ENCODE measurements around the gene PHLDA2.

- TF ChIP-seq SCRT2 (tag by site-specific recombination; IDR thresholded peaks at IDR 0.05) (no peak), REST (tag by site-specific recombination; IDR thresholded peaks at IDR 0.05) (no peak), EGR2 (tag by site-specific recombination; IDR thresholded peaks at IDR 0.05; ENCODE audit: low read depth) (no peak), ZNF274 (IDR thresholded peaks at IDR 0.05; ENCODE audit: low read length) (no peak), ZNF274 (tag by site-specific recombination; IDR thresholded peaks at IDR 0.05; ENCODE audit: borderline replicate concordance) (no peak), ZNF510 (tag by site-specific recombination; IDR thresholded peaks at IDR 0.05; ENCODE audit: insufficient replicate concordance) (no peak), TCF7L2 (IDR thresholded peaks at IDR 0.05; ENCODE audit: borderline replicate concordance, low read depth, low read length) (no peak), ZNF645 (tag by site-specific recombination; IDR thresholded peaks at IDR 0.05) (no peak), CTCF (tag by site-specific recombination; IDR thresholded peaks at IDR 0.05) (no peak), ZNF660 (tag by site-specific recombination; IDR thresholded peaks at IDR 0.05) (no peak), ZBTB44 (tag by site-specific recombination; IDR thresholded peaks at IDR 0.05) (no peak), PRDM4 (tag by site-specific recombination; IDR thresholded peaks at IDR 0.05) (no peak), KLF10 (tag by site-specific recombination; IDR thresholded peaks at IDR 0.05) (no peak), YY1 (tag by site-specific recombination; IDR thresholded peaks at IDR 0.05) (no peak)
Measured at GRCh38 chr11:2940921-2941821, 12.0 kb upstream of the PHLDA2 start.
